Trophoblast cell (in vitro differentiated cells and primary cell): ENCODE results near the gene F10.

Source experiments
- DNase-seq, 2 donors: peaks; one replicate each; pipeline ENCODE4 v3.0.0-alpha.2; 2016
- H2AFZ ChIP-seq: 2 replicates; pipeline ENCODE4 v1.6.1; 2013; ENCODE audit warnings: low read length, moderate library complexity, mild to moderate bottlenecking; ENCODE audit not compliant: insufficient read depth, poor library complexity
- H2AK5ac ChIP-seq: 2 replicates; pipeline ENCODE4 v1.6.1; 2013; ENCODE audit warnings: mild to moderate bottlenecking, low read length
- H2BK120ac ChIP-seq: 2 replicates; pipeline ENCODE4 v1.6.1; 2013; ENCODE audit warnings: low read length, mild to moderate bottlenecking, moderate library complexity; ENCODE audit not compliant: insufficient read depth, poor library complexity
- H2BK12ac ChIP-seq: 2 replicates; pipeline ENCODE4 v1.6.1; 2013; ENCODE audit warnings: mild to moderate bottlenecking, low read length, moderate library complexity
- H2BK5ac ChIP-seq: 2 replicates; pipeline ENCODE4 v1.6.1; 2013; ENCODE audit warnings: low read length, low read depth, moderate library complexity, mild to moderate bottlenecking; ENCODE audit not compliant: poor library complexity
- H3K14ac ChIP-seq: 2 replicates; pipeline ENCODE4 v1.6.1; 2013; ENCODE audit warnings: mild to moderate bottlenecking, low read length
- H3K18ac ChIP-seq: 2 replicates; pipeline ENCODE4 v1.6.1; 2013; ENCODE audit warnings: mild to moderate bottlenecking, low read length
- H3K23ac ChIP-seq: 2 replicates; pipeline ENCODE4 v1.6.1; 2013; ENCODE audit warnings: low read length
- H3K27ac ChIP-seq: 2 replicates; pipeline ENCODE4 v1.5.1; 2013; ENCODE audit warnings: low read depth, mild to moderate bottlenecking, inconsistent platforms, low read length, moderate library complexity
- H3K27me3 ChIP-seq: 2 replicates; pipeline ENCODE4 v1.6.1; 2013; ENCODE audit warnings: inconsistent platforms, mild to moderate bottlenecking, low read length, moderate library complexity; ENCODE audit not compliant: insufficient read depth
- H3K36me3 ChIP-seq, 2 experiments: 1 replicate in 1 of 2; 2 replicates in 1 of 2; pipeline ENCODE4 v1.6.1; 2013; ENCODE audit warnings: low read length in 2 of 2, mild to moderate bottlenecking in 2 of 2, moderate library complexity in 1 of 2; ENCODE audit not compliant: insufficient read depth in 2 of 2, control insufficient read depth in 1 of 2
- H3K4ac ChIP-seq: 2 replicates; pipeline ENCODE4 v1.6.1; 2013; ENCODE audit warnings: low read depth, mild to moderate bottlenecking, low read length, moderate library complexity
- H3K4me1 ChIP-seq, 2 experiments: 1 replicate in 1 of 2; 2 replicates in 1 of 2; pipeline ENCODE4 v1.6.1; 2013; ENCODE audit warnings: low read length in 2 of 2, mild to moderate bottlenecking in 2 of 2, moderate library complexity in 1 of 2; ENCODE audit not compliant: insufficient read depth in 2 of 2, control insufficient read depth in 1 of 2
- H3K4me2 ChIP-seq: 2 replicates; pipeline ENCODE4 v1.6.1; 2013; ENCODE audit warnings: inconsistent platforms, mild to moderate bottlenecking, low read length, moderate library complexity
- H3K4me3 ChIP-seq: 2 replicates; pipeline ENCODE4 v1.5.1; 2013; ENCODE audit warnings: mild to moderate bottlenecking, low read depth, low read length, inconsistent platforms
- H3K79me1 ChIP-seq: one replicate; pipeline ENCODE4 v1.6.1; 2013; ENCODE audit warnings: low read length
- H3K79me2 ChIP-seq: 2 replicates; pipeline ENCODE4 v1.6.1; 2013; ENCODE audit warnings: low read length, mild to moderate bottlenecking; ENCODE audit not compliant: control insufficient read depth, insufficient read depth, poor library complexity
- H3K9ac ChIP-seq: 2 replicates; pipeline ENCODE4 v1.6.1; 2013; ENCODE audit warnings: mild to moderate bottlenecking, low read length
- H3K9me3 ChIP-seq: 2 replicates; pipeline ENCODE4 v1.6.1; 2013; ENCODE audit warnings: low read depth, mild to moderate bottlenecking, control low read depth, inconsistent platforms, low read length; ENCODE audit not compliant: insufficient read depth
- H4K12ac ChIP-seq: 2 replicates; pipeline ENCODE4 v1.6.1; 2013; ENCODE audit warnings: low read depth, mild to moderate bottlenecking, low read length, moderate library complexity
- H4K8ac ChIP-seq: 2 replicates; pipeline ENCODE4 v1.6.1; 2013; ENCODE audit warnings: low read depth, mild to moderate bottlenecking, low read length, moderate library complexity
- H4K91ac ChIP-seq: one replicate; pipeline ENCODE4 v1.6.1; 2013; ENCODE audit warnings: low read depth, mild to moderate bottlenecking, low read length, moderate library complexity
- WGBS: extraction: QIAGEN DNeasy Blood & Tissue Kit; methylation state at CpG from one replicate; pipeline ENCODE4 v1.1.7; 2013; ENCODE audit warnings: missing lambda C conversion rate; ENCODE audit not compliant: insufficient read length, insufficient coverage; ENCODE audit errors: extremely low coverage; 5-methylcytosine and 5-hydroxymethylcytosine counted together

The F10 gene

DNA sequence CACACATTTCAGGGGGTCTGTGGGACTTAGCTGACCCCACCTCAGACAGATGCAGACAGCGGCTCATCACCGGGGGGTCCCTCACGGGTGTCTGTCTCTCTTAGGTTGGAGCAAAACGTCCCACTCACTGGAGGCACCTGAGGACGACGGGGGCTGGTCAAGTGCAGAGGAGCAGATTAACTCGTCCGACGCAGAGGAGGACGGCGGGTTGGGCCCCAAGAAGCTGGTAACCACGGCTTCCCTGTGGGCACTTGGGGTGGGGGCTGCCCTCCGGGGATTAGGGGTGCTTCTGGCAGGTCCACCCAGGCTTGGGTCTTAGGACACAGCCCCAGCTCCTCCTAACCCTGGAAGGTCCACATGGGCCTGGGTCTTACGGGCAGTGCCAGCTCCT is 28.2 kb upstream of the F10 start:
- H2BK120ac ChIP-seq = no peak overlapping the region
- no CpG with 5 or more reads among the region's 14 CpGs for WGBS

DNA sequence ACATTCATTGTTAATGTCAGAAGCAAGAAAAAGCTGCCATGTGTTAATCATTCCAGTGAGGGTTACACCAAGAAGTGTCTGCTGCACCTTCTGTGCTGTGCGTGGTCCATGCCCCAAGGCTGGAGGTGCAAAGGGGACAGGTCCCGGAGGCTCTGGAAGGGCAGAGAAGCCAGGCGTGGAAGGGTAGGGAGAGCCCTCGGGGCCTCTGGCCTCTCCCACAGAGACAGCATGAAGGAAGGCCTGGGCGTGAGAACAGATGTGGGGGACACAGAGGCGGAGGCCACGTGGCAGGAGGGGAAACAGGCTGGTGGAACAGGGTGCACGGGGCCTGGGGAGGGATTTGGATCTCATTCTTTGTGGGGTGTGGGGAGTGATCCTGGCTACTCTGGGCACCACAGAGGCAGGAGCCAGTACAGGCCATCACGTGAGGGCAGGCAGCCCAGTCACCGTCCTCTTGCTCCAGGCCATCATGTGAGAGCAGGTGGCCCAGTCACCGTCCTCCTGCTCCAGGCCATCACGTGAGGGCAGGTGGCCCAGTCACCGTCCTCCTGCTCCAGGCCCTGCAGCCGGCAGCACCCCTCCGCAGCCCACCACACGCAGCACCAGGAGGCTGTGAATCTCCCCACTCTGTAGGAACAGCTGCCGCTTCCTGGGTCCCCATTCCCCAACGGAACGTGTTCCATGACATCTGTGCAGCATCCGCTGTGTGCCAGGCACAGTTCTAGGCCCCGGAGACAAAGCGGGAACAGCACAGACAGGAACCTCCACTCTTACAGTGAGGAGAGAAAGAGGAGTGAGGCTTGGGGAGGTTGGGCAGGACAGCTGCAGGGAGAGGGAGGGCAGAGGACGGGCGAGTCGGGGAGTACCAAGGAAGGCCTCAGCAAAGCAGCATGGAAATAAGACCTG is 27.2 kb upstream of the F10 start:
- H3K18ac ChIP-seq = no peak overlapping the region
- no peak for DNase-seq
- no peak overlapping the region for H2BK12ac ChIP-seq
- no CpG with 5 or more reads among the region's 25 CpGs for WGBS
- no peak overlapping the region for H2BK5ac ChIP-seq
- no peaks in the 10 kb centered on the region for H3K79me2 ChIP-seq
- H2BK120ac ChIP-seq = no peak overlapping the region
- H4K8ac ChIP-seq = no peak overlapping the region
- H2AK5ac ChIP-seq = no peak overlapping the region
- peaks cover 0 to 2% of the 10 kb centered on the region in 2 experiments for H3K4me1 ChIP-seq
- peaks cover 2% of the 10 kb centered on the region for H3K9me3 ChIP-seq
- H2AFZ ChIP-seq = no peak overlapping the region
- H3K36me3 ChIP-seq = no peaks in the 10 kb centered on the region
- no peak overlapping the region for H3K4me3 ChIP-seq
- no peak overlapping the region for H3K23ac ChIP-seq
- H3K4me2 ChIP-seq = no peak overlapping the region
- H4K12ac ChIP-seq = no peak overlapping the region
- no peaks in the 10 kb centered on the region for H3K27me3 ChIP-seq
- H3K79me1 ChIP-seq = no peaks in the 10 kb centered on the region
- no peak overlapping the region for H3K14ac ChIP-seq
- H3K4ac ChIP-seq = no peak overlapping the region
- no peak overlapping the region for H3K9ac ChIP-seq
- H3K27ac ChIP-seq = no peak overlapping the region
- no peak overlapping the region for H4K91ac ChIP-seq

More for the DNA sequence above, 28.2 kb upstream of the F10 start:
- no peak overlapping the region for H4K91ac ChIP-seq
- no peak overlapping the region for H3K27ac ChIP-seq
- H4K8ac ChIP-seq = no peak overlapping the region
- H3K23ac ChIP-seq = no peak overlapping the region
- H3K4me3 ChIP-seq = no peak overlapping the region
- no peak overlapping the region for H3K4ac ChIP-seq
- H2BK5ac ChIP-seq = no peak overlapping the region
- H2AFZ ChIP-seq = no peak overlapping the region
- H3K79me2 ChIP-seq = no peaks in the 10 kb centered on the region
- no peak overlapping the region for H3K4me2 ChIP-seq
- no peak overlapping the region for H3K9ac ChIP-seq
- H2BK12ac ChIP-seq = no peak overlapping the region
- no peak overlapping the region for H3K14ac ChIP-seq
- no peak overlapping the region for H2AK5ac ChIP-seq
- no peaks in the 10 kb centered on the region for H3K36me3 ChIP-seq
- peaks cover 2% of the 10 kb centered on the region for H3K9me3 ChIP-seq
- H3K27me3 ChIP-seq = no peaks in the 10 kb centered on the region
- H3K4me1 ChIP-seq = peaks cover 0 to 2% of the 10 kb centered on the region in 2 experiments
- no peak for DNase-seq
- H3K79me1 ChIP-seq = no peaks in the 10 kb centered on the region
- H3K18ac ChIP-seq = no peak overlapping the region
- no peak overlapping the region for H4K12ac ChIP-seq

DNA sequence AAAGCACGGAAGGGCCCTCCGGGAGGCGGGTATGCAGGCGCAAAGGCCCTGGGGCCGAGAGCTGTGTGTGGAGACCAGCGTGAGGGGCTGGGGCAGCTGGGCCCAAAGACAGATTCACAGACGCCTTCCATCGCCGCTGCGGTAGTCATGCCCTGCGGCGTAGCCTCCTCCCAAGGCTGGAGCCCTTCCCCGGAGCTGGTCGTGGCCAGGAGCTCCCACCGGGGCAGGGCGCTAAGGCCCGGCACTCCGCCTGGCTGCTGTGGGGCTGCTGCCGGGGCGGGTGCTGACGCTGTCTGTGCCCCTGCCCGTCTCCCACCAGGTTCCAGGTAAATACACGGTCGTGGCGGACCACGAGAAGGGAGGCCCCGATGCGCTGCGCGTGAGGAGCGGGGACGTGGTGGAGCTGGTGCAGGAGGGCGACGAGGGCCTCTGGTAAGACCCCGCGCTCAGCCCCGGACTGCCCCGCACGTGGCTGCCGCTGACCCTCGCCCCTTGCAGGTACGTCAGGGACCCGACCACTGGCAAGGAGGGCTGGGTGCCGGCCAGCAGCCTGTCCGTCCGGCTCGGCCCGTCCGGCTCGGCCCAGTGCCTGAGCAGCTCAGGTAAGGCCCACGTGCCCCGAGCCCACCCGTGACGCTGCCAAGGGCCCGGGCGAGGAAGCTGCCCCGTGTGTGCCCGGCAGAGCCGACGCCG is 26.4 kb upstream of the F10 start:
- H4K8ac ChIP-seq = no peak overlapping the region
- no peak overlapping the region for H2AFZ ChIP-seq
- peaks cover 2% of the 10 kb centered on the region for H3K9me3 ChIP-seq
- no peaks in the 10 kb centered on the region for H3K79me1 ChIP-seq
- H3K18ac ChIP-seq = no peak overlapping the region
- H3K9ac ChIP-seq = no peak overlapping the region
- H3K79me2 ChIP-seq = no peaks in the 10 kb centered on the region
- no peak overlapping the region for H2BK12ac ChIP-seq
- H3K4me2 ChIP-seq = no peak overlapping the region
- no CpG with 5 or more reads among the region's 61 CpGs for WGBS
- no peak overlapping the region for H3K23ac ChIP-seq
- H2BK5ac ChIP-seq = no peak overlapping the region
- no peak overlapping the region for H4K12ac ChIP-seq
- H2BK120ac ChIP-seq = no peak overlapping the region
- H3K4me3 ChIP-seq = no peak overlapping the region
- no peak overlapping the region for H2AK5ac ChIP-seq
- H3K36me3 ChIP-seq = no peaks in the 10 kb centered on the region
- H3K4ac ChIP-seq = no peak overlapping the region
- H3K27ac ChIP-seq = no peak overlapping the region
- peaks cover 0 to 2% of the 10 kb centered on the region in 2 experiments for H3K4me1 ChIP-seq
- no peaks in the 10 kb centered on the region for H3K27me3 ChIP-seq
- no peak for DNase-seq
- H3K14ac ChIP-seq = no peak overlapping the region
- H4K91ac ChIP-seq = no peak overlapping the region

DNA sequence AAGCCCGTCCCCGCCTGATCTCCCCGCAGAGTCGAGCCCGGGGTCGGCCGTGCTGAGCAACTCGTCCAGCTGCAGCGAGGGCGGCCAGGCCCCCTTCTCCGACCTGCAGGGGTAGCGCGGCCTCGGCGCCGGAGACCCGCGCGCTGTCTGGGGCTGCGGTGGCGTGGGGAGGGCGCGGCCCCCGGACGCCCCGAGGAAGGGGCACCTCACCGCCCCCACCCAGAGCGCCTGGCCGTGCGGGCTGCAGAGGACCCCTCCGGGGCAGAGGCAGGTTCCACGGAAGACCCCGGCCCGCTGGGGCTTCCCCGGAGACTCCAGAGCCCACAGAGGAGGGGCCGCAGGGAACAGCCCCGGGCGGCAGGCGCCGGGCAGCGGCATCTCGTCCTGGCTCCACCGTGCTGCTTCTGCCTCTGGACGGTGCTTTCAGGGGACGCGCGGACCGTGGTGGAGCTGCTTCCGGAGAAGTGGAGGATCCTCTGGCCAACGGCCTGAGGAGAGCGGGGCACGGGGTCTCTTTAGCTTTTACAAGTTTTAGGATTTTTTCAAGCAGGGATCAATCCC is 25.8 kb upstream of the F10 start:
- WGBS = no CpG with 5 or more reads among the region's 52 CpGs
- H3K14ac ChIP-seq = no peak overlapping the region
- no peak overlapping the region for H3K9ac ChIP-seq
- H3K4me1 ChIP-seq = peaks cover 0 to 2% of the 10 kb centered on the region in 2 experiments
- H2BK12ac ChIP-seq = no peak overlapping the region
- no peak overlapping the region for H3K4me3 ChIP-seq
- no peak overlapping the region for H3K23ac ChIP-seq
- H4K8ac ChIP-seq = no peak overlapping the region
- no peak overlapping the region for H3K4me2 ChIP-seq
- H3K27me3 ChIP-seq = no peaks in the 10 kb centered on the region
- no peak overlapping the region for H2BK5ac ChIP-seq
- no peak overlapping the region for H4K91ac ChIP-seq
- no peak overlapping the region for H2BK120ac ChIP-seq
- peaks cover 2% of the 10 kb centered on the region for H3K9me3 ChIP-seq
- H4K12ac ChIP-seq = no peak overlapping the region
- H2AFZ ChIP-seq = no peak overlapping the region
- H3K79me2 ChIP-seq = no peaks in the 10 kb centered on the region
- H3K4ac ChIP-seq = no peak overlapping the region
- H3K27ac ChIP-seq = no peak overlapping the region
- H3K18ac ChIP-seq = no peak overlapping the region
- H2AK5ac ChIP-seq = no peak overlapping the region
- no peak for DNase-seq
- H3K79me1 ChIP-seq = no peaks in the 10 kb centered on the region
- no peaks in the 10 kb centered on the region for H3K36me3 ChIP-seq
